Measurements from ENCODE around the gene SWSAP1. TPM values are rescaled to one million over a fixed set of nuclear protein-coding genes. Genes with fewer than 3 reads are reported as not detected.

SWSAP1 gene
- total and polyA plus RNA-seq, 2 of the 4 experiments (the other 2 are of a cell fraction) = 0.36 to 1.6 TPM

DNA sequence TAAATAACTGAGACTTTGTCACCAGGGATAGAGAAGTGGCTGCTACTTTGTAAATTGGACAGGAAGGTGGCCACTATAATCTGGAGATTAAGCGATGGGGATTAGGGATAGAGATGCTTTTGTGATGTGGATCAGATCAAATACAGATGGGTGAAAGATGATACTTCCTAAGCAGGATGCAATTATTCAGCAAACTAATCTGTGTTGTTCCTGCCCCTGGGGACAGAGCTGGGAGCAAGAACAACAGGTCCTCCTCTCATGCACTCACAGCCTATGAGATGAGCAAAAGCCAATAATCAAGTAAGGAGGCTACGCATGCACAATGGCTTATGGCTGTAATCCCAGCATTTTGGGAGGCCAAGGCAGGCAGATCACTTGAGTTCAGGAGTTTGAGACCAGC is 40.1 kb downstream of the SWSAP1 start:
- Histone ChIP-seq H2AFZ (replicated peaks; ENCODE audit: low read length, poor library complexity) (no peak overlapping the region), H3K4me1 (ENCODE audit: control insufficient read depth, insufficient read depth, low read length) (peaks cover 2% of the 10 kb centered on the region; the same call in 1 of the 2 replicates), H3K4me2 (ENCODE audit: low read depth, low read length) (no peak overlapping the region), H2BK5ac (ENCODE audit: low read depth, low read length, poor library complexity, severe bottlenecking) (no peak overlapping the region), H3K27ac (ENCODE audit: insufficient read depth, low read length) (no peak overlapping the region), H3K27me3 (ENCODE audit: control insufficient read depth, insufficient read depth, low read length) (peaks cover 11% of the 10 kb centered on the region), H4K91ac (ENCODE audit: insufficient read depth, low read depth, low read length) (no peak overlapping the region), H3K9ac (ENCODE audit: low read depth, low read length) (no peak overlapping the region), H3K18ac (ENCODE audit: low read depth, low read length) (no peak overlapping the region), H4K8ac (ENCODE audit: low read depth in 2 of 2, low read length in 2 of 2) (no peak overlapping the region), H2BK120ac (ENCODE audit: low read depth, low read length) (no peak overlapping the region), H2AK9ac (replicated peaks; ENCODE audit: low read depth, low read length, poor library complexity) (no peak overlapping the region), H3K14ac (replicated peaks; ENCODE audit: low read depth, low read length) (no peak overlapping the region), H3K4me3 (ENCODE audit: insufficient read depth, low read depth, low read length) (no peak overlapping the region), H3K36me3 (ENCODE audit: control insufficient read depth, insufficient read depth, low read length) (no peaks in the 10 kb centered on the region), H4K20me1 (ENCODE audit: insufficient read depth, low read length) (no peaks in the 10 kb centered on the region), H4K5ac (ENCODE audit: low read depth, low read length) (no peak overlapping the region), H3K56ac (ENCODE audit: extremely low read depth, insufficient read depth, low read length) (no peak overlapping the region), H2AK5ac (ENCODE audit: low read depth, low read length) (no peak overlapping the region), H2BK15ac (ENCODE audit: low read depth, low read length) (no peak overlapping the region), H3K4ac (ENCODE audit: low read depth, low read length) (no peak overlapping the region), H3K9me1 (ENCODE audit: insufficient read depth, low read length) (no peaks in the 10 kb centered on the region), H3K79me1 (ENCODE audit: low read depth in 1 of 2, low read length in 2 of 2) (no peaks in the 10 kb centered on the region), H2BK20ac (ENCODE audit: low read depth, low read length) (no peak overlapping the region), H3K23ac (ENCODE audit: low read depth, low read length) (no peak overlapping the region), H3K9me3 (ENCODE audit: control insufficient read depth, insufficient read depth, low read length) (no peaks in the 10 kb centered on the region)
- 83% methylated on average over 1 of the region's 2 CpGs; no CpG with 5 or more reads in 1 of the 2 experiments for WGBS, 2 experiments (ENCODE audit: extremely low coverage in 2 of 2, insufficient read length in 1 of 2)
- intact Hi-C loops (cut with micrococcal nuclease) (loop anchor here (1.0 kb wide), 1 partner anchor 16 kb away; no protein-coding TSS in a partner anchor), in situ Hi-C loops (cut with MboI; ENCODE audit: low sequenced_read_pairs) (no loop called here), dilution Hi-C loops (cut with HindIII; ENCODE audit: low sequenced_read_pairs, unreplicated experiment) (no loop called here)
- DNase-seq = no peak
- BruUV-seq (replicated peaks) = no TSS peak
- ChIA-PET CTCF (no interaction called here), POLR2A (ENCODE audit: unreplicated experiment) (no interaction called here)
- ATAC-seq (ENCODE audit: low read depth) = no peak
- TF ChIP-seq CHD1 (IDR thresholded peaks at IDR 0.05; ENCODE audit: low read depth, low read length) = no peak
- no peak for TF ChIP-seq NFE2L2 (IDR thresholded peaks at IDR 0.05; ENCODE audit: low read depth, low read length)
- TF ChIP-seq, protein P1, sequence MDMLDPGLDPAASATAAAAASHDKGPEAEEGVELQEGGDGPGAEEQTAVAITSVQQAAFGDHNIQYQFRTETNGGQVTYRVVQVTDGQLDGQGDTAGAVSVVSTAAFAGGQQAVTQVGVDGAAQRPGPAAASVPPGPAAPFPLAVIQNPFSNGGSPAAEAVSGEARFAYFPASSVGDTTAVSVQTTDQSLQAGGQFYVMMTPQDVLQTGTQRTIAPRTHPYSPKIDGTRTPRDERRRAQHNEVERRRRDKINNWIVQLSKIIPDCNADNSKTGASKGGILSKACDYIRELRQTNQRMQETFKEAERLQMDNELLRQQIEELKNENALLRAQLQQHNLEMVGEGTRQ (IDR thresholded peaks at IDR 0.05; ENCODE audit: low read depth, low read length) = no peak
- no peak for TF ChIP-seq MAZ (IDR thresholded peaks at IDR 0.05; ENCODE audit: borderline replicate concordance, low read depth, low read length)
- no peak for TF ChIP-seq RAD21 (IDR thresholded peaks at IDR 0.05; ENCODE audit: low read length)
- no peak for TF ChIP-seq RFX5 (IDR thresholded peaks at IDR 0.05; ENCODE audit: low read depth, low read length)
- TF ChIP-seq, protein P2, sequence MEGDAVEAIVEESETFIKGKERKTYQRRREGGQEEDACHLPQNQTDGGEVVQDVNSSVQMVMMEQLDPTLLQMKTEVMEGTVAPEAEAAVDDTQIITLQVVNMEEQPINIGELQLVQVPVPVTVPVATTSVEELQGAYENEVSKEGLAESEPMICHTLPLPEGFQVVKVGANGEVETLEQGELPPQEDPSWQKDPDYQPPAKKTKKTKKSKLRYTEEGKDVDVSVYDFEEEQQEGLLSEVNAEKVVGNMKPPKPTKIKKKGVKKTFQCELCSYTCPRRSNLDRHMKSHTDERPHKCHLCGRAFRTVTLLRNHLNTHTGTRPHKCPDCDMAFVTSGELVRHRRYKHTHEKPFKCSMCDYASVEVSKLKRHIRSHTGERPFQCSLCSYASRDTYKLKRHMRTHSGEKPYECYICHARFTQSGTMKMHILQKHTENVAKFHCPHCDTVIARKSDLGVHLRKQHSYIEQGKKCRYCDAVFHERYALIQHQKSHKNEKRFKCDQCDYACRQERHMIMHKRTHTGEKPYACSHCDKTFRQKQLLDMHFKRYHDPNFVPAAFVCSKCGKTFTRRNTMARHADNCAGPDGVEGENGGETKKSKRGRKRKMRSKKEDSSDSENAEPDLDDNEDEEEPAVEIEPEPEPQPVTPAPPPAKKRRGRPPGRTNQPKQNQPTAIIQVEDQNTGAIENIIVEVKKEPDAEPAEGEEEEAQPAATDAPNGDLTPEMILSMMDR (conservative IDR thresholded peaks at IDR 0.05; ENCODE audit: low read depth, low read length) = no peak
- no peak for TF ChIP-seq CEBPB (IDR thresholded peaks at IDR 0.05; ENCODE audit: low read depth, low read length)
- TF ChIP-seq FOS (IDR thresholded peaks at IDR 0.05; ENCODE audit: low read depth, low read length) = no peak
- no peak for TF ChIP-seq MAFK (IDR thresholded peaks at IDR 0.05; ENCODE audit: low read depth, low read length)
- no peak for TF ChIP-seq SMC3 (IDR thresholded peaks at IDR 0.05; ENCODE audit: low read depth, low read length)
- no peak for TF ChIP-seq POLR2A (IDR thresholded peaks at IDR 0.05; ENCODE audit: low read depth, low read length)
- TF ChIP-seq BHLHE40 (IDR thresholded peaks at IDR 0.05; ENCODE audit: low read depth, low read length) = no peak
- TF ChIP-seq, protein P3, sequence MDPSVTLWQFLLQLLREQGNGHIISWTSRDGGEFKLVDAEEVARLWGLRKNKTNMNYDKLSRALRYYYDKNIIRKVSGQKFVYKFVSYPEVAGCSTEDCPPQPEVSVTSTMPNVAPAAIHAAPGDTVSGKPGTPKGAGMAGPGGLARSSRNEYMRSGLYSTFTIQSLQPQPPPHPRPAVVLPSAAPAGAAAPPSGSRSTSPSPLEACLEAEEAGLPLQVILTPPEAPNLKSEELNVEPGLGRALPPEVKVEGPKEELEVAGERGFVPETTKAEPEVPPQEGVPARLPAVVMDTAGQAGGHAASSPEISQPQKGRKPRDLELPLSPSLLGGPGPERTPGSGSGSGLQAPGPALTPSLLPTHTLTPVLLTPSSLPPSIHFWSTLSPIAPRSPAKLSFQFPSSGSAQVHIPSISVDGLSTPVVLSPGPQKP (IDR thresholded peaks at IDR 0.05; ENCODE audit: borderline replicate concordance, low read depth, low read length) = no peak
- TF ChIP-seq MXI1 (IDR thresholded peaks at IDR 0.05; ENCODE audit: borderline replicate concordance, low read depth, low read length) = no peak
- no peak for TF ChIP-seq RCOR1 (IDR thresholded peaks at IDR 0.05; ENCODE audit: insufficient replicate concordance, low read length)

All from IMR-90 (cell line).